Loucy (cell line): ENCODE data around the gene MICU1.
"Not testable (repeated sequence)": the region's sequence is repeated elsewhere in the genome, so short reads cannot be mapped to it uniquely, and the experiment has no call there.

ENCODE experiments used
- EZH2phosphoT487 ChIP-seq: fragments of 200-600 bp; IDR thresholded peaks from 2 replicates; pipeline ENCODE4 v1.6.1; 2018; ENCODE audit warnings: antibody characterized with exemption, mild to moderate bottlenecking, moderate library complexity, borderline replicate concordance
- TF ChIP-seq, protein P1 (sequence below): fragments of 200-600 bp; sonication (generic); conservative IDR thresholded peaks from 2 replicates; pipeline ENCODE4 v1.5.1; 2014; ENCODE audit warnings: mild to moderate bottlenecking, antibody characterized with exemption, low read length

- TF ChIP-seq, protein P1, sequence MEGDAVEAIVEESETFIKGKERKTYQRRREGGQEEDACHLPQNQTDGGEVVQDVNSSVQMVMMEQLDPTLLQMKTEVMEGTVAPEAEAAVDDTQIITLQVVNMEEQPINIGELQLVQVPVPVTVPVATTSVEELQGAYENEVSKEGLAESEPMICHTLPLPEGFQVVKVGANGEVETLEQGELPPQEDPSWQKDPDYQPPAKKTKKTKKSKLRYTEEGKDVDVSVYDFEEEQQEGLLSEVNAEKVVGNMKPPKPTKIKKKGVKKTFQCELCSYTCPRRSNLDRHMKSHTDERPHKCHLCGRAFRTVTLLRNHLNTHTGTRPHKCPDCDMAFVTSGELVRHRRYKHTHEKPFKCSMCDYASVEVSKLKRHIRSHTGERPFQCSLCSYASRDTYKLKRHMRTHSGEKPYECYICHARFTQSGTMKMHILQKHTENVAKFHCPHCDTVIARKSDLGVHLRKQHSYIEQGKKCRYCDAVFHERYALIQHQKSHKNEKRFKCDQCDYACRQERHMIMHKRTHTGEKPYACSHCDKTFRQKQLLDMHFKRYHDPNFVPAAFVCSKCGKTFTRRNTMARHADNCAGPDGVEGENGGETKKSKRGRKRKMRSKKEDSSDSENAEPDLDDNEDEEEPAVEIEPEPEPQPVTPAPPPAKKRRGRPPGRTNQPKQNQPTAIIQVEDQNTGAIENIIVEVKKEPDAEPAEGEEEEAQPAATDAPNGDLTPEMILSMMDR, result not testable (repeated sequence)
- not testable (repeated sequence) for TF ChIP-seq EZH2phosphoT487
Measured at GRCh38 chr10:72543855-72544254, 82.0 kb downstream of the MICU1 start.
